Superior temporal gyrus (tissue), 1 donor: Measurements from ENCODE around the gene HLA-DMA.
"Not testable (repeated sequence)": the region's sequence is repeated elsewhere in the genome, so short reads cannot be mapped to it uniquely, and the experiment has no call there.

Source experiments
- DNase-seq: peaks from one replicate; pipeline ENCODE4 v3.0.0-alpha.2; 2016; ENCODE audit errors: extremely low spot score

Gene HLA-DMA

GRCh38 chr6:32954986-32955802, 2.3 kb upstream of the HLA-DMA start:
- no peak for DNase-seq

- no peak for DNase-seq
Measured at GRCh38 chr6:32954267-32954666, 1.4 kb upstream of the HLA-DMA start.

- DNase-seq, result no peak
Measured at GRCh38 chr6:32953775-32954174, 878 bp upstream of the HLA-DMA start.

GRCh38 chr6:32950449-32950848, 2.4 kb downstream of the HLA-DMA start:
- DNase-seq, result no peak

- no peak for DNase-seq
Measured at GRCh38 chr6:32950010-32950409, 2.9 kb downstream of the HLA-DMA start.

GRCh38 chr6:32949113-32949512, 3.8 kb downstream of the HLA-DMA start:
- no peak for DNase-seq

- DNase-seq, result no peak
Measured at GRCh38 chr6:32947552-32948465, 5.1 kb downstream of the HLA-DMA start.

GRCh38 chr6:32946893-32947292, 6.0 kb downstream of the HLA-DMA start:
- DNase-seq, result no peak

GRCh38 chr6:32945953-32946352, 6.9 kb downstream of the HLA-DMA start:
- DNase-seq, result no peak

GRCh38 chr6:32945108-32945760, 7.7 kb downstream of the HLA-DMA start:
- no peak for DNase-seq

- DNase-seq, result no peak
Measured at GRCh38 chr6:32943864-32944649, 8.8 kb downstream of the HLA-DMA start.

GRCh38 chr6:32942555-32943123, 10.3 kb downstream of the HLA-DMA start:
- DNase-seq, result not testable (repeated sequence)

GRCh38 chr6:32941214-32941768, 11.6 kb downstream of the HLA-DMA start:
- DNase-seq, result no peak

- peak; percentile 87 for DNase-seq
Measured at GRCh38 chr6:32940656-32941213, 12.2 kb downstream of the HLA-DMA start, which contains the start of gene HLA-DMB. TSS of gene HLA-DMB (minus strand) at chr6:32941028. CDS start at chr6:32940807, 221 bp downstream.

- DNase-seq, result no peak
Measured at GRCh38 chr6:32938494-32938893, 14.4 kb downstream of the HLA-DMA start.

GRCh38 chr6:32937230-32937633, 15.7 kb downstream of the HLA-DMA start:
- DNase-seq, result no peak

- DNase-seq, result no peak
Measured at GRCh38 chr6:32936239-32937152, 16.4 kb downstream of the HLA-DMA start.

- DNase-seq, result no peak
Measured at GRCh38 chr6:32935551-32936238, 17.2 kb downstream of the HLA-DMA start.
